Neural cell (in vitro differentiated cells): ENCODE data around the gene UNK. TPM values are rescaled to one million over a fixed set of nuclear protein-coding genes. Genes with fewer than 3 reads are reported as not detected.

Source experiments
- H2AFZ ChIP-seq: fragments of 200-600, 300-800 bp; sonication (generic), shearing (Covaris generic); 2 replicates; pipeline ENCODE4 v1.6.0; 2014; ENCODE audit warnings: low read depth, mild to moderate bottlenecking, antibody characterized with exemption, low read length, moderate library complexity
- H3F3A ChIP-seq: fragments of 200-600 bp; shearing (Covaris generic); 2 replicates; pipeline ENCODE4 v1.6.1; 2016; ENCODE audit warnings: mild to moderate bottlenecking, moderate library complexity, mixed read lengths, antibody characterized with exemption, low read length; ENCODE audit not compliant: insufficient read depth, poor library complexity, severe bottlenecking
- H3K27ac ChIP-seq: fragments of 200-600, 300-800 bp; sonication (generic), shearing (Covaris generic); 2 replicates; pipeline ENCODE4 v1.5.1; 2014; ENCODE audit warnings: mild to moderate bottlenecking, low read length, moderate library complexity
- H3K27me3 ChIP-seq: fragments of 300-800, 200-600 bp; sonication (generic), shearing (Covaris generic); 2 replicates; pipeline ENCODE4 v1.6.0; 2014; ENCODE audit warnings: mild to moderate bottlenecking, low read depth, low read length, moderate library complexity; ENCODE audit not compliant: insufficient read depth
- H3K36me3 ChIP-seq: fragments of 300-800, 200-600 bp; sonication (generic), shearing (Covaris generic); 2 replicates; pipeline ENCODE4 v1.5.1; 2014; ENCODE audit warnings: mild to moderate bottlenecking, antibody characterized with exemption, low read length, moderate library complexity; ENCODE audit not compliant: insufficient read depth
- H3K4me2 ChIP-seq: fragments of 300-800, 200-600 bp; sonication (generic), shearing (Covaris generic); 2 replicates; pipeline ENCODE4 v1.6.0; 2014; ENCODE audit warnings: mild to moderate bottlenecking, low read length
- H3K4me3 ChIP-seq: fragments of 300-800, 200-600 bp; sonication (generic), shearing (Covaris generic); 2 replicates; pipeline ENCODE4 v1.5.1; 2014; ENCODE audit warnings: mild to moderate bottlenecking, low read length, moderate library complexity
- H3K79me2 ChIP-seq: fragments of 200-600 bp; shearing (Covaris generic); replicated peaks from 2 replicates; pipeline ENCODE4 v1.6.0; 2014; ENCODE audit warnings: mild to moderate bottlenecking, low read length, moderate library complexity; ENCODE audit not compliant: insufficient read depth
- H3K9ac ChIP-seq: fragments of 300-800, 200-600 bp; sonication (generic), shearing (Covaris generic); 2 replicates; pipeline ENCODE4 v1.6.1; 2016; ENCODE audit warnings: mild to moderate bottlenecking, low read length, mixed read lengths
- H3K9me2 ChIP-seq: fragments of 200-600 bp; shearing (Covaris generic); 2 replicates; pipeline ENCODE4 v1.6.1; 2016; ENCODE audit warnings: mild to moderate bottlenecking, low read length, mixed read lengths; ENCODE audit not compliant: insufficient read depth
- H3K9me3 ChIP-seq: fragments of 200-600, 300-800 bp; sonication (generic), shearing (Covaris generic); 2 replicates; pipeline ENCODE4 v1.6.1; 2016; ENCODE audit warnings: mild to moderate bottlenecking, mixed run types, low read length, moderate library complexity, mixed read lengths
- H4K20me1 ChIP-seq: fragments of 200-600 bp; shearing (Covaris generic); 2 replicates; pipeline ENCODE4 v1.6.1; 2016; ENCODE audit warnings: mild to moderate bottlenecking, mixed run types; ENCODE audit not compliant: insufficient read depth
- EP300 ChIP-seq: fragments of 450-650 bp; conservative IDR thresholded peaks from 2 replicates; pipeline ENCODE4 v1.6.1; 2014; ENCODE audit warnings: antibody characterized with exemption, mild to moderate bottlenecking, moderate library complexity; ENCODE audit not compliant: poor library complexity, severe bottlenecking
- EZH2 ChIP-seq: fragments of 200-600, 300-800 bp; shearing (Covaris generic), sonication (generic); IDR thresholded peaks from 2 replicates; pipeline ENCODE4 v1.6.1; 2014; ENCODE audit warnings: antibody characterized with exemption, low read length, borderline replicate concordance, mild to moderate bottlenecking; ENCODE audit not compliant: insufficient read depth, poor library complexity, severe bottlenecking
- MXI1 ChIP-seq: fragments of 450-650 bp; conservative IDR thresholded peaks from 2 replicates; pipeline ENCODE4 v1.6.1; 2014; ENCODE audit warnings: antibody characterized with exemption, mild to moderate bottlenecking; ENCODE audit not compliant: poor library complexity, severe bottlenecking
- POLR2AphosphoS5 ChIP-seq: IDR thresholded peaks from 2 replicates; pipeline ENCODE4 v1.6.1; 2012
- RAD21 ChIP-seq: fragments of 450-650 bp; conservative IDR thresholded peaks from 2 replicates; pipeline ENCODE4 v1.6.1; 2014; ENCODE audit warnings: antibody characterized with exemption, mild to moderate bottlenecking, moderate library complexity
- REST ChIP-seq: IDR thresholded peaks from 2 replicates; pipeline ENCODE4 v1.6.1; 2012; ENCODE audit warnings: borderline replicate concordance
- SMC3 ChIP-seq: fragments of 450-650 bp; conservative IDR thresholded peaks from 2 replicates; pipeline ENCODE4 v1.6.1; 2014; ENCODE audit warnings: antibody characterized with exemption, mild to moderate bottlenecking, moderate library complexity; ENCODE audit not compliant: poor library complexity
- TAF1 ChIP-seq: IDR thresholded peaks from 2 replicates; pipeline ENCODE4 v1.6.1; 2012; ENCODE audit warnings: low read depth
- polyA plus RNA-seq: library from polyadenylated mRNA; depleted of rRNA; stranded (reverse); fragments of >200 nt; gene quantifications from 2 replicates; pipeline ENCODE4 v1.2.3, GENCODE V29; 2014
- TF ChIP-seq, protein P1 (sequence below): fragments of 450-650 bp; IDR thresholded peaks from 2 replicates; pipeline ENCODE4 v1.5.1; 2014; ENCODE audit warnings: antibody characterized with exemption, mild to moderate bottlenecking, moderate library complexity; ENCODE audit not compliant: poor library complexity, severe bottlenecking

Gene UNK
- polyA plus RNA-seq, 1 donor from 2014 or later: 29.9 TPM

DNA sequence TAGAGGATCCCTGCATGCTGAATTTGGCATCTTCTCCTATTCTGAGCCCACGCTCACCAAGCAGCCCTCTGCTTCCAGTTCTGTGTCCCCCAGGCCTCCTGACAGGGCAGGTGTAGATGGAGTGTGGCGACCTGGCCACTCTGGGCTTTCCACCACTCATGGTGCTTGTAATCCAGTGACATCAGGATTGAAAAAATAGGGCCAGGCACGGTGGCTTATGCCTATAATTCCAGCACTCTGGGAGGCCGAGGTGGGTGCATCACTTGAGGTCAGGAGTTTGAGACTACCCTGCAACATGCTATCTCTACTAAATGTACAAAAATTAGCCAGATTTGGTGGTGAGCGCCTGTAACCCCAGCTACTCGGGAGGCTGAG, 29.4 kb downstream of the UNK start:
- no peaks in the 10 kb centered on the region for H4K20me1 ChIP-seq
- no peak overlapping the region for H3K4me3 ChIP-seq
- H2AFZ ChIP-seq: no peak overlapping the region
- H3K36me3 ChIP-seq: no peaks in the 10 kb centered on the region
- no peaks in the 10 kb centered on the region for H3F3A ChIP-seq
- no peaks in the 10 kb centered on the region for H3K9me2 ChIP-seq
- no peaks in the 10 kb centered on the region for H3K9me3 ChIP-seq
- TF ChIP-seq, protein P1, sequence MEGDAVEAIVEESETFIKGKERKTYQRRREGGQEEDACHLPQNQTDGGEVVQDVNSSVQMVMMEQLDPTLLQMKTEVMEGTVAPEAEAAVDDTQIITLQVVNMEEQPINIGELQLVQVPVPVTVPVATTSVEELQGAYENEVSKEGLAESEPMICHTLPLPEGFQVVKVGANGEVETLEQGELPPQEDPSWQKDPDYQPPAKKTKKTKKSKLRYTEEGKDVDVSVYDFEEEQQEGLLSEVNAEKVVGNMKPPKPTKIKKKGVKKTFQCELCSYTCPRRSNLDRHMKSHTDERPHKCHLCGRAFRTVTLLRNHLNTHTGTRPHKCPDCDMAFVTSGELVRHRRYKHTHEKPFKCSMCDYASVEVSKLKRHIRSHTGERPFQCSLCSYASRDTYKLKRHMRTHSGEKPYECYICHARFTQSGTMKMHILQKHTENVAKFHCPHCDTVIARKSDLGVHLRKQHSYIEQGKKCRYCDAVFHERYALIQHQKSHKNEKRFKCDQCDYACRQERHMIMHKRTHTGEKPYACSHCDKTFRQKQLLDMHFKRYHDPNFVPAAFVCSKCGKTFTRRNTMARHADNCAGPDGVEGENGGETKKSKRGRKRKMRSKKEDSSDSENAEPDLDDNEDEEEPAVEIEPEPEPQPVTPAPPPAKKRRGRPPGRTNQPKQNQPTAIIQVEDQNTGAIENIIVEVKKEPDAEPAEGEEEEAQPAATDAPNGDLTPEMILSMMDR: no peak
- TF ChIP-seq EZH2: no peak
- TF ChIP-seq REST: no peak
- TF ChIP-seq EP300: no peak
- no peak for TF ChIP-seq POLR2AphosphoS5
- no peak for TF ChIP-seq MXI1
- TF ChIP-seq RAD21: no peak
- no peak for TF ChIP-seq TAF1
- no peak for TF ChIP-seq SMC3
- no peak overlapping the region for H3K27ac ChIP-seq
- H3K9ac ChIP-seq: no peak overlapping the region
- H3K27me3 ChIP-seq: no peaks in the 10 kb centered on the region
- H3K79me2 ChIP-seq: no peaks in the 10 kb centered on the region
- H3K4me2 ChIP-seq: no peak overlapping the region

DNA sequence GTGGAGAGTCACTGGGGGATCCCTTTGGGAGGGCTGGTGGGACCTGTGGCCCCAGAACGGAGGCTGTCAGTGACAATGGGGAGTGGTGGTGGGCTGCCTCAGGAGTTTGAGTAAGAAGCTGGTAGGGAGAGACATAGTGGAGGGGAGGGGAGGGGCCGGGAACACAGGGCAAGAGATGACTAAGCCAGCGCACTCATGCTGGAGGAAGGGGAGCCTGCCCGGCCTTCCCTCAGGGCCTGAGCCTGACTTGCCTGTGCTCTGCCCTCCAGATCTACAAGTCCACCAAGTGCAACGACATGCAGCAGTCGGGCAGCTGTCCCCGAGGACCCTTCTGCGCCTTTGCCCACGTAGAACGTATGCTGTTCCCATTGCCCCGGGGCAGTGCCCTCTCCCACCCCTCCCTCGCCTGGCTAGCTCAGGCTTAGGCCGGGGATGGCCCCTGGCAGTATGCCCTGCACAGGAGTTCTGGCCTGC, 30.3 kb downstream of the UNK start:
- H3K4me3 ChIP-seq: no peak overlapping the region
- no peak overlapping the region for H3K9ac ChIP-seq
- no peaks in the 10 kb centered on the region for H3K79me2 ChIP-seq
- no peaks in the 10 kb centered on the region for H3K27me3 ChIP-seq
- H3F3A ChIP-seq: no peaks in the 10 kb centered on the region
- TF ChIP-seq SMC3 (no peak), MXI1 (no peak), EZH2 (no peak), RAD21 (no peak), POLR2AphosphoS5 (no peak), EP300 (no peak), TAF1 (no peak), REST (no peak)
- TF ChIP-seq, protein P1: no peak
- no peaks in the 10 kb centered on the region for H3K9me3 ChIP-seq
- no peaks in the 10 kb centered on the region for H3K36me3 ChIP-seq
- H3K9me2 ChIP-seq: no peaks in the 10 kb centered on the region
- no peak overlapping the region for H2AFZ ChIP-seq
- H4K20me1 ChIP-seq: no peaks in the 10 kb centered on the region
- H3K4me2 ChIP-seq: no peak overlapping the region
- no peak overlapping the region for H3K27ac ChIP-seq
